Lower leg skin (tissue), 4 donors: ENCODE results near the gene CENPU. TPM values are rescaled to one million over a fixed set of nuclear protein-coding genes. Genes with fewer than 3 reads are reported as not detected.

Experiments
- DNase-seq, 2 donors: peaks; one replicate each; pipeline ENCODE4 v3.0.0-alpha.2; 2019; ENCODE audit warnings: low spot score in 2 of 2
- H3K4me3 ChIP-seq: fragments of 200-600 bp; sonication (generic); 2 replicates; pipeline ENCODE4 v1.5.1; 2017; ENCODE audit warnings: mild to moderate bottlenecking, low read depth; ENCODE audit not compliant: poor library complexity, severe bottlenecking
- POLR2A ChIP-seq, 2 donors: fragments of 450-650 bp; IDR thresholded peaks; one replicate each; pipeline ENCODE4 v1.6.1; 2016 to 2017; ENCODE audit warnings: antibody characterized with exemption in 2 of 2, mild to moderate bottlenecking in 1 of 2, moderate library complexity in 1 of 2
- WGBS, 2 donors: methylation state at CpG; one replicate each; pipeline ENCODE4 v1.1.5; 2018; 5-methylcytosine and 5-hydroxymethylcytosine counted together
- intact Hi-C: fragments of 100-400 bp; cut with DNase I; formaldehyde crosslinking; loops from one replicate; pipeline ENCODE4 v1.15.0; 2023; ENCODE audit warnings: low total_unique reads
- total RNA-seq, 4 donors: library from RNA; depleted of rRNA; stranded (reverse); fragments of >200 nt; gene quantifications; one replicate each; pipeline ENCODE4 v1.1.0, GENCODE V29; 2016
- TF ChIP-seq, protein P1 (sequence below), 3 donors: fragments of 450-650 bp; IDR thresholded peaks; one replicate each; pipeline ENCODE4 v1.5.1; 2016; ENCODE audit warnings: antibody characterized with exemption in 3 of 3, mild to moderate bottlenecking in 3 of 3, moderate library complexity in 2 of 3

The CENPU gene
- total RNA-seq, 4 donors from 2014 or later = 9.2 to 14.8 (median 12.3) TPM

GRCh38 chr4:184647266-184648053 lies 86.4 kb downstream of the CENPU start:
- intact Hi-C loops = no loop called here
- TF ChIP-seq, protein P1, sequence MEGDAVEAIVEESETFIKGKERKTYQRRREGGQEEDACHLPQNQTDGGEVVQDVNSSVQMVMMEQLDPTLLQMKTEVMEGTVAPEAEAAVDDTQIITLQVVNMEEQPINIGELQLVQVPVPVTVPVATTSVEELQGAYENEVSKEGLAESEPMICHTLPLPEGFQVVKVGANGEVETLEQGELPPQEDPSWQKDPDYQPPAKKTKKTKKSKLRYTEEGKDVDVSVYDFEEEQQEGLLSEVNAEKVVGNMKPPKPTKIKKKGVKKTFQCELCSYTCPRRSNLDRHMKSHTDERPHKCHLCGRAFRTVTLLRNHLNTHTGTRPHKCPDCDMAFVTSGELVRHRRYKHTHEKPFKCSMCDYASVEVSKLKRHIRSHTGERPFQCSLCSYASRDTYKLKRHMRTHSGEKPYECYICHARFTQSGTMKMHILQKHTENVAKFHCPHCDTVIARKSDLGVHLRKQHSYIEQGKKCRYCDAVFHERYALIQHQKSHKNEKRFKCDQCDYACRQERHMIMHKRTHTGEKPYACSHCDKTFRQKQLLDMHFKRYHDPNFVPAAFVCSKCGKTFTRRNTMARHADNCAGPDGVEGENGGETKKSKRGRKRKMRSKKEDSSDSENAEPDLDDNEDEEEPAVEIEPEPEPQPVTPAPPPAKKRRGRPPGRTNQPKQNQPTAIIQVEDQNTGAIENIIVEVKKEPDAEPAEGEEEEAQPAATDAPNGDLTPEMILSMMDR (IDR thresholded peaks at IDR 0.05) = no peak
- TF ChIP-seq POLR2A (IDR thresholded peaks at IDR 0.05) = no peak
- no peak overlapping the region for H3K4me3 ChIP-seq
- DNase-seq = no peak
- 59 to 67% methylated on average over 7 of the region's 7 CpGs for WGBS, 2 donors

- DNase-seq = no peak
- WGBS, 2 donors = 57 to 66% methylated on average over 6 of the region's 6 CpGs
- no peak overlapping the region for H3K4me3 ChIP-seq
- intact Hi-C loops = no loop called here
- TF ChIP-seq, protein P1 (IDR thresholded peaks at IDR 0.05) = no peak
- TF ChIP-seq POLR2A (IDR thresholded peaks at IDR 0.05) = no peak
These were observed 87.8 kb downstream of the CENPU start for GRCh38 chr4:184645904-184646610.

- DNase-seq = no peak
- H3K4me3 ChIP-seq = no peak overlapping the region
- intact Hi-C loops = no loop called here
- TF ChIP-seq, protein P1 (IDR thresholded peaks at IDR 0.05) = no peak
- TF ChIP-seq POLR2A (IDR thresholded peaks at IDR 0.05) = no peak
- 79 to 80% methylated on average over 9 of the region's 9 CpGs for WGBS, 2 donors
These were observed 89.2 kb downstream of the CENPU start for GRCh38 chr4:184644553-184645307.

Other genes with a start within 250 kb of the CENPU start
- gene CASP3, start 84.6 kb downstream of the CENPU start, total RNA-seq = 10 to 100 TPM; 10.2 to 18.4 (median 14.8) TPM
- 10 to 100 TPM; 12.1 to 23.2 (median 13.4) TPM for gene PRIMPOL, start 84.4 kb downstream of the CENPU start, total RNA-seq
- gene ACSL1, start 91.9 kb upstream of the CENPU start, total RNA-seq = 100 to 1,000 TPM; 190 to 308 (median 266) TPM